ENCODE measurements around the gene COL6A6.
"Not testable (repeated sequence)": the region's sequence is repeated elsewhere in the genome, so short reads cannot be mapped to it uniquely, and the experiment has no call there.

Gene COL6A6

GRCh38 chr3:130546920-130547679 is 30.1 kb downstream of the COL6A6 start:
- ChIA-PET CTCF (no interaction called here), POLR2A (no interaction called here)
- no peak for DNase-seq (ENCODE audit: extremely low spot score)
- TF ChIP-seq ELF4 (IDR thresholded peaks at IDR 0.05) = no peak
- no peak for TF ChIP-seq FOXA1 (IDR thresholded peaks at IDR 0.05)
- TF ChIP-seq PKNOX1 (IDR thresholded peaks at IDR 0.05) = no peak
- TF ChIP-seq LEF1 (IDR thresholded peaks at IDR 0.05; ENCODE audit: borderline replicate concordance) = no peak

GRCh38 chr3:130547680-130548065 is 30.7 kb downstream of the COL6A6 start:
- POLR2A ChIA-PET; DNase-seq (ENCODE audit: extremely low spot score); CTCF ChIA-PET: not testable (repeated sequence)

DNA sequence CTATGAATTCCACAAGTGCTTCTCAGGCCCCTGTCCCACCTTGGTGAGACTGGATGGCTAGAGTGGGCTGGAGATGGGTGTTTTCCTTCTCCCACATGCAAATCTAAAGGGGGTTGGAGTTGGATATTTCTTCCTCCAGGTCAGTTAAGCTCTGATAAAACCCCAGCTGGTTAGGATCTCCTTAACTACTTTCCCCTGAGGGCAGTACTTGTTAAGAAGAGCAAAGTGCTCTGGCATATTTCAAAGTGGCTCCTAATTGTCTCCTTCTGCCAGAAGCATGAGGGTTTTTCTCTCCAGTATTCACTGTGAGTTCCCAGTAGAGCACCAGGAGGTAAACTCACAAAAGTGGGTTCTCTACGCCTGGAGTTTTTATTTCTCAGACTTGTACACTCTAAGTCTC is 31.4 kb downstream of the COL6A6 start:
- CTCF ChIA-PET = no interaction called here
- no peak for DNase-seq (ENCODE audit: extremely low spot score)
- TF ChIP-seq TARDBP (IDR thresholded peaks at IDR 0.05) (no peak), L3MBTL2 (conservative IDR thresholded peaks at IDR 0.05) (no peak)
- POLR2A ChIA-PET = no interaction called here

GRCh38 chr3:130557336-130558035 is 40.5 kb downstream of the COL6A6 start:
- TF ChIP-seq FOXM1 (IDR thresholded peaks at IDR 0.05; ENCODE audit: borderline replicate concordance) (no peak), ZNF384 (IDR thresholded peaks at IDR 0.05) (no peak), ARNT (IDR thresholded peaks at IDR 0.05) (no peak)
- no peak for DNase-seq (ENCODE audit: extremely low spot score)
- ChIA-PET CTCF (no interaction called here), POLR2A (no interaction called here)

- ChIA-PET CTCF (no interaction called here), POLR2A (no interaction called here)
- TF ChIP-seq CTBP1 (IDR thresholded peaks at IDR 0.05; ENCODE audit: borderline replicate concordance) (no peak), LEF1 (IDR thresholded peaks at IDR 0.05; ENCODE audit: borderline replicate concordance) (no peak), L3MBTL2 (conservative IDR thresholded peaks at IDR 0.05) (no peak)
- no peak for DNase-seq (ENCODE audit: extremely low spot score)
Measured at GRCh38 chr3:130558366-130558765, 41.4 kb downstream of the COL6A6 start.

DNA sequence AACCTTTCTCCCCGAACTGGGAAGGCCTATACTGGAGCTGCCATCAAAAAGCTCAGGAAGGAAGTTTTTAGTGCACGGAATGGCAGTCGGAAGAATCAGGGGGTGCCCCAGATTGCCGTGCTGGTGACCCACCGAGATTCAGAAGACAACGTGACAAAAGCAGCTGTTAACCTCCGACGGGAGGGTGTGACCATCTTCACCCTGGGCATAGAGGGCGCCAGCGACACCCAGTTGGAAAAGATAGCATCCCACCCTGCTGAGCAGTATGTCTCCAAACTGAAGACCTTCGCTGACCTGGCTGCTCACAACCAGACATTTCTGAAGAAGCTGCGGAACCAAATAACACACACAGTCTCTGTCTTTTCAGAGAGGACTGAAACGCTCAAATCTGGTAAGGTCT is 48.2 kb downstream of the COL6A6 start:
- no peak for TF ChIP-seq FOXK2 (IDR thresholded peaks at IDR 0.05)
- TF ChIP-seq FOXA1 (IDR thresholded peaks at IDR 0.05) = no peak
- TF ChIP-seq LEF1 (IDR thresholded peaks at IDR 0.05; ENCODE audit: borderline replicate concordance) = no peak
- TF ChIP-seq BHLHE40 (IDR thresholded peaks at IDR 0.05; ENCODE audit: borderline replicate concordance) = no peak
- TF ChIP-seq ZNF384 (IDR thresholded peaks at IDR 0.05) = no peak
- TF ChIP-seq NFRKB (IDR thresholded peaks at IDR 0.05) = no peak
- TF ChIP-seq SP1 (IDR thresholded peaks at IDR 0.05) = no peak
- no peak for TF ChIP-seq TARDBP (IDR thresholded peaks at IDR 0.05)
- no peak for TF ChIP-seq HDGF (IDR thresholded peaks at IDR 0.05; ENCODE audit: borderline replicate concordance)
- no peak for TF ChIP-seq ARNT (IDR thresholded peaks at IDR 0.05)
- TF ChIP-seq ELF4 (IDR thresholded peaks at IDR 0.05) = no peak
- no peak for TF ChIP-seq FOXM1 (IDR thresholded peaks at IDR 0.05; ENCODE audit: borderline replicate concordance)
- TF ChIP-seq PKNOX1 (IDR thresholded peaks at IDR 0.05) = no peak
- TF ChIP-seq CTBP1 (IDR thresholded peaks at IDR 0.05; ENCODE audit: borderline replicate concordance) = no peak
- no peak for DNase-seq (ENCODE audit: extremely low spot score)
- ChIA-PET CTCF (no interaction called here), POLR2A (no interaction called here)

All from HEK293T (cell line).